GM13977 (cell line): Measurements from ENCODE around the gene ANTXR2.

Source experiments
- DNase-seq: peaks from one replicate; pipeline ENCODE4 v3.0.0; 2012; ENCODE audit warnings: low spot score
- in situ Hi-C: fragments of 300-500 bp; cut with MboI; formaldehyde crosslinking; loops from one replicate; pipeline ENCODE4 v1.12.0; 2022; ENCODE audit warnings: low sequenced_read_pairs, low pct_unique_long_range_greater_than_20kb, mixed read lengths, inconsistent platforms; ENCODE audit not compliant: unreplicated experiment
- TF ChIP-seq, protein P1 (sequence below): IDR thresholded peaks from 2 replicates; pipeline ENCODE4 v1.5.1; 2012; ENCODE audit warnings: mild to moderate bottlenecking, control low read depth; ENCODE audit not compliant: insufficient read depth; ENCODE audit errors: extremely low read depth, missing control alignments

Gene ANTXR2

DNA sequence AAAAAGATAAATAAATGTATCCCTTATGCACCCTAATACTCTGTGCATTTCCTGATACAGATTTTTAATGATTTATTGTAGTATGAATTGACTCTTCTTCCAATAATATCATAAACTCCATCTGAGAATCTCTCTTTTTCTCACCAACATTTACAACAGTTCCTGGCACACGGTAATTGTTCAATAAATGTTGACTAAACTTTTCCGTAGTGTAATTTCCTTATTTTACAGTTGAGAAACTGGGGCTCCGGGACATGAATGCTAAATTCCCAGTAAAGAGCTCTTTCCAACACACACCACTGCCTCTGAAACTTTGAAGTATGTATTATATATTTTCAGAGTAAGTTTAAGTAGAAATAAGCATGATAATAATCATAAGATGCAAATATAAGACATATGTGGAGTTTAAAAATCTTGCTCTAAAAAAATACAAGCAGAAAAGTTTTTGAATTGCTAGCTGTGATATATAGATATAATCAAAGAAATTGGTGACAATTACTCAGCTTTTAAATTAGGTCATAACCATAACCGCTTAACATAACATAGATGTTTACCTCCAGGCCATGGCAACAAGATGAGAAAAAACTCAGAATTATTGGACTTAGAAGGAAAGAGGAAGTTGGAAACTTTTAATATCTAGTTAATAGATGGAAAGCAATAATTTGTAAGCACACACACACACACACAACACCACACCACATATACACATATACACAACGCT is 28.2 kb upstream of the ANTXR2 start:
- TF ChIP-seq, protein P1, sequence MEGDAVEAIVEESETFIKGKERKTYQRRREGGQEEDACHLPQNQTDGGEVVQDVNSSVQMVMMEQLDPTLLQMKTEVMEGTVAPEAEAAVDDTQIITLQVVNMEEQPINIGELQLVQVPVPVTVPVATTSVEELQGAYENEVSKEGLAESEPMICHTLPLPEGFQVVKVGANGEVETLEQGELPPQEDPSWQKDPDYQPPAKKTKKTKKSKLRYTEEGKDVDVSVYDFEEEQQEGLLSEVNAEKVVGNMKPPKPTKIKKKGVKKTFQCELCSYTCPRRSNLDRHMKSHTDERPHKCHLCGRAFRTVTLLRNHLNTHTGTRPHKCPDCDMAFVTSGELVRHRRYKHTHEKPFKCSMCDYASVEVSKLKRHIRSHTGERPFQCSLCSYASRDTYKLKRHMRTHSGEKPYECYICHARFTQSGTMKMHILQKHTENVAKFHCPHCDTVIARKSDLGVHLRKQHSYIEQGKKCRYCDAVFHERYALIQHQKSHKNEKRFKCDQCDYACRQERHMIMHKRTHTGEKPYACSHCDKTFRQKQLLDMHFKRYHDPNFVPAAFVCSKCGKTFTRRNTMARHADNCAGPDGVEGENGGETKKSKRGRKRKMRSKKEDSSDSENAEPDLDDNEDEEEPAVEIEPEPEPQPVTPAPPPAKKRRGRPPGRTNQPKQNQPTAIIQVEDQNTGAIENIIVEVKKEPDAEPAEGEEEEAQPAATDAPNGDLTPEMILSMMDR: no peak
- in situ Hi-C loops: no loop called here
- no peak for DNase-seq

DNA sequence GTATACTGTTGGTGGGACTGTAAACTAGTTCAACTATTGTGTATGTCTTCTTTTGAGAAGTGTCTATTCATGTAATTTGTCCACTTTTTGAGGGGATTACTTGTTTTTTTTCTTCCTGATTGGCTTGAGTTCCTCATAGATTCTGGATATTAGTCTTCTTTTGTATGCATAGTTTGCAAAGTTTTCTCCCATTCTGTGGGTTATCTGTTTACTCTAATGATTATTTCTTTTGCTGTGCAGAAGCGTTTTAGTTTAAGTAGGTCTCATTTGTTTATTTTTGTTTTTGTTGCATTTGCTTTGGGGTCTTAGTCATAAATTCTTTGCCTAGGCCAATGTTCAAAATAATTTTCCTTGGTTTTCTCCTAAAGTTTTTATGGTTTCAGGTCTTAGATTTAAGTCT is 26.6 kb upstream of the ANTXR2 start:
- no peak for DNase-seq
- in situ Hi-C loops: no loop called here
- TF ChIP-seq, protein P1: no peak

- TF ChIP-seq, protein P1: no peak
- DNase-seq: no peak
- in situ Hi-C loops: no loop called here
These were observed 25.6 kb upstream of the ANTXR2 start for GRCh38 chr4:80098635-80099034.

- in situ Hi-C loops: no loop called here
- no peak for DNase-seq
- TF ChIP-seq, protein P1: no peak
These were observed 24.6 kb upstream of the ANTXR2 start for GRCh38 chr4:80097400-80098177.

GRCh38 chr4:80096175-80096850 is 23.3 kb upstream of the ANTXR2 start:
- DNase-seq: no peak
- TF ChIP-seq, protein P1: no peak
- in situ Hi-C loops: no loop called here

GRCh38 chr4:80094191-80094590 is 21.2 kb upstream of the ANTXR2 start:
- TF ChIP-seq, protein P1: no peak
- in situ Hi-C loops: no loop called here
- no peak for DNase-seq
